Sigmoid colon (tissue), 7 donors: ENCODE results near the gene TSPAN18. TPM values are rescaled to one million over a fixed set of nuclear protein-coding genes. Genes with fewer than 3 reads are reported as not detected.
"Not testable (repeated sequence)": the region's sequence is repeated elsewhere in the genome, so short reads cannot be mapped to it uniquely, and the experiment has no call there.

Source experiments
- DNase-seq: peaks from one replicate; pipeline ENCODE4 v3.0.0-alpha.2; 2019
- H3K27ac ChIP-seq, 4 donors: fragments of 200-600 bp; sonication (generic); one replicate each; pipeline ENCODE4 v1.5.1; 2016 to 2019; ENCODE audit warnings: mild to moderate bottlenecking in 1 of 4
- H3K27me3 ChIP-seq, 3 donors: fragments of 200-600 bp; sonication (generic); one replicate each; pipeline ENCODE4 v1.5.1; 2019; ENCODE audit warnings: mild to moderate bottlenecking in 1 of 3
- H3K36me3 ChIP-seq, 4 donors: fragments of 200-600 bp; sonication (generic); one replicate each; pipeline ENCODE4 v1.5.1; 2016 to 2019
- H3K4me1 ChIP-seq, 4 donors: fragments of 200-600 bp; sonication (generic); one replicate each; pipeline ENCODE4 v1.5.1; 2017 to 2019
- H3K4me3 ChIP-seq, 4 donors: fragments of 200-600 bp; sonication (generic); one replicate each; pipeline ENCODE4 v1.5.1; 2017 to 2019; ENCODE audit warnings: mild to moderate bottlenecking in 2 of 4, moderate library complexity in 1 of 4
- H3K9me3 ChIP-seq, 4 donors: fragments of 200-600 bp in 3 of 4; sonication (generic) in 3 of 4; one replicate each; pipeline versions ENCODE4 v1.5.1 to v1.6.1; 2013 to 2019
- EP300 ChIP-seq, 4 donors: sonication (generic); formaldehyde crosslinking; IDR thresholded peaks; one replicate each; pipeline ENCODE4 v1.6.1; 2017; ENCODE audit warnings: antibody characterized with exemption in 4 of 4
- POLR2A ChIP-seq, 2 donors: fragments of 450-650 bp; IDR thresholded peaks; one replicate each; pipeline ENCODE4 v1.6.1; 2016; ENCODE audit warnings: antibody characterized with exemption in 2 of 2, mild to moderate bottlenecking in 2 of 2, moderate library complexity in 2 of 2
- POLR2AphosphoS5 ChIP-seq, 4 donors: sonication (generic); formaldehyde crosslinking; IDR thresholded peaks; one replicate each; pipeline ENCODE4 v1.6.1; 2017; ENCODE audit warnings: antibody characterized with exemption in 4 of 4
- WGBS, 2 donors: extraction: QIAGEN DNeasy Blood & Tissue Kit; methylation state at CpG; one replicate each; pipeline ENCODE4 v1.1.7; 2013; 5-methylcytosine and 5-hydroxymethylcytosine counted together
- intact Hi-C: fragments of 100-400 bp; cut with DNase I; formaldehyde crosslinking; loops from one replicate; pipeline ENCODE4 v1.15.1; 2023
- polyA plus RNA-seq, 3 donors: library from polyadenylated mRNA; stranded (reverse); fragments of 200-250 nt; gene quantifications; one replicate each; pipeline ENCODE4 v1.2.3, GENCODE V29; 2013
- total RNA-seq, 4 donors: library from RNA; depleted of rRNA; stranded (reverse); fragments of >200 nt; gene quantifications; one replicate each; pipeline ENCODE4 v1.1.0, GENCODE V29; 2016
- TF ChIP-seq, protein P1 (sequence below), 4 experiments: fragments of 450-650 bp in 3 of 4; fragments of 200-600 bp in 1 of 4; IDR thresholded peaks; one replicate each; pipeline ENCODE4 v1.5.1; 2016 to 2019; ENCODE audit warnings: antibody characterized with exemption in 4 of 4, mild to moderate bottlenecking in 3 of 4, moderate library complexity in 2 of 4
- donor health status: healthy with polysubstance abuse.
- donor health status: Bipolar disorder and iron deficiency.
- donor health status: healthy.

TSPAN18 gene
- total and polyA plus RNA-seq, 7 donors, result 0.23 to 75.3 (median 13.8) TPM

- no peaks in the 10 kb centered on the region for H3K27me3 ChIP-seq
- intact Hi-C loops, result loop anchor here (5.0 kb wide), 1 partner anchor 91 kb away; no protein-coding TSS in a partner anchor
- H3K4me1 ChIP-seq, result peaks cover 0 to 62% (median 43%) of the 10 kb centered on the region in 4 donors
- no peak overlapping the region for H3K4me3 ChIP-seq
- TF ChIP-seq EP300 (IDR thresholded peaks at IDR 0.05) (no peak), POLR2A (IDR thresholded peaks at IDR 0.05) (no peak), POLR2AphosphoS5 (IDR thresholded peaks at IDR 0.05) (no peak)
- TF ChIP-seq, protein P1, sequence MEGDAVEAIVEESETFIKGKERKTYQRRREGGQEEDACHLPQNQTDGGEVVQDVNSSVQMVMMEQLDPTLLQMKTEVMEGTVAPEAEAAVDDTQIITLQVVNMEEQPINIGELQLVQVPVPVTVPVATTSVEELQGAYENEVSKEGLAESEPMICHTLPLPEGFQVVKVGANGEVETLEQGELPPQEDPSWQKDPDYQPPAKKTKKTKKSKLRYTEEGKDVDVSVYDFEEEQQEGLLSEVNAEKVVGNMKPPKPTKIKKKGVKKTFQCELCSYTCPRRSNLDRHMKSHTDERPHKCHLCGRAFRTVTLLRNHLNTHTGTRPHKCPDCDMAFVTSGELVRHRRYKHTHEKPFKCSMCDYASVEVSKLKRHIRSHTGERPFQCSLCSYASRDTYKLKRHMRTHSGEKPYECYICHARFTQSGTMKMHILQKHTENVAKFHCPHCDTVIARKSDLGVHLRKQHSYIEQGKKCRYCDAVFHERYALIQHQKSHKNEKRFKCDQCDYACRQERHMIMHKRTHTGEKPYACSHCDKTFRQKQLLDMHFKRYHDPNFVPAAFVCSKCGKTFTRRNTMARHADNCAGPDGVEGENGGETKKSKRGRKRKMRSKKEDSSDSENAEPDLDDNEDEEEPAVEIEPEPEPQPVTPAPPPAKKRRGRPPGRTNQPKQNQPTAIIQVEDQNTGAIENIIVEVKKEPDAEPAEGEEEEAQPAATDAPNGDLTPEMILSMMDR (IDR thresholded peaks at IDR 0.05), result no peak
- no peaks in the 10 kb centered on the region for H3K9me3 ChIP-seq
- H3K27ac ChIP-seq, result peak overlapping the region; percentile 58 to 77 (median 71)
- no peaks in the 10 kb centered on the region for H3K36me3 ChIP-seq
- 92% methylated on average over 6 of the region's 6 CpGs for WGBS, 2 donors
- no peak for DNase-seq
These were observed 141.3 kb downstream of the TSPAN18 start for GRCh38 chr11:44868021-44868420.

GRCh38 chr11:44868455-44869421, 142.0 kb downstream of the TSPAN18 start:
- Histone ChIP-seq H3K27me3 (no peaks in the 10 kb centered on the region), H3K27ac (peak overlapping the region; percentile 58 to 77 (median 71)), H3K4me3 (no peak overlapping the region), H3K9me3 (no peaks in the 10 kb centered on the region), H3K36me3 (no peaks in the 10 kb centered on the region), H3K4me1 (peaks cover 0 to 56% (median 36%) of the 10 kb centered on the region in 4 donors)
- 90 to 91% methylated on average over 14 of the region's 14 CpGs for WGBS, 2 donors
- DNase-seq, result peak; percentile 76
- intact Hi-C loops, result loop anchor here (5.0 kb wide), 1 partner anchor 91 kb away; no protein-coding TSS in a partner anchor
- TF ChIP-seq EP300 (IDR thresholded peaks at IDR 0.05), result no peak
- TF ChIP-seq POLR2A (IDR thresholded peaks at IDR 0.05), result no peak
- TF ChIP-seq, protein P1 (IDR thresholded peaks at IDR 0.05), result no peak
- peak in 1 of 4 donors; percentile 20 for TF ChIP-seq POLR2AphosphoS5 (IDR thresholded peaks at IDR 0.05)

GRCh38 chr11:44870181-44870580, 143.4 kb downstream of the TSPAN18 start:
- peaks cover 0 to 46% (median 35%) of the 10 kb centered on the region in 4 donors for H3K4me1 ChIP-seq
- TF ChIP-seq, protein P1 (IDR thresholded peaks at IDR 0.05), result no peak
- TF ChIP-seq EP300 (IDR thresholded peaks at IDR 0.05), result no peak
- no peak for TF ChIP-seq POLR2AphosphoS5 (IDR thresholded peaks at IDR 0.05)
- no peak for TF ChIP-seq POLR2A (IDR thresholded peaks at IDR 0.05)
- H3K27me3 ChIP-seq, result no peaks in the 10 kb centered on the region
- no peak overlapping the region for H3K4me3 ChIP-seq
- peak overlapping the region; percentile 58 to 77 (median 71) for H3K27ac ChIP-seq
- no peak for DNase-seq
- no peaks in the 10 kb centered on the region for H3K36me3 ChIP-seq
- no peaks in the 10 kb centered on the region for H3K9me3 ChIP-seq
- intact Hi-C loops, result no loop called here
- 72 to 76% methylated on average over 3 of the region's 3 CpGs for WGBS, 2 donors

GRCh38 chr11:44870615-44871176, 143.9 kb downstream of the TSPAN18 start:
- no peak for TF ChIP-seq EP300 (IDR thresholded peaks at IDR 0.05)
- TF ChIP-seq POLR2AphosphoS5 (IDR thresholded peaks at IDR 0.05), result no peak
- TF ChIP-seq, protein P1 (IDR thresholded peaks at IDR 0.05), result no peak
- no peak for TF ChIP-seq POLR2A (IDR thresholded peaks at IDR 0.05)
- Histone ChIP-seq H3K9me3 (no peaks in the 10 kb centered on the region), H3K27me3 (no peaks in the 10 kb centered on the region), H3K27ac (peak overlapping the region; percentile 58 to 77 (median 71)), H3K4me1 (peaks cover 0 to 42% (median 33%) of the 10 kb centered on the region in 4 donors), H3K4me3 (no peak overlapping the region), H3K36me3 (no peaks in the 10 kb centered on the region)
- DNase-seq, result no peak
- intact Hi-C loops, result no loop called here
- WGBS, 2 donors, result 79 to 84% methylated on average over 2 of the region's 2 CpGs

DNA sequence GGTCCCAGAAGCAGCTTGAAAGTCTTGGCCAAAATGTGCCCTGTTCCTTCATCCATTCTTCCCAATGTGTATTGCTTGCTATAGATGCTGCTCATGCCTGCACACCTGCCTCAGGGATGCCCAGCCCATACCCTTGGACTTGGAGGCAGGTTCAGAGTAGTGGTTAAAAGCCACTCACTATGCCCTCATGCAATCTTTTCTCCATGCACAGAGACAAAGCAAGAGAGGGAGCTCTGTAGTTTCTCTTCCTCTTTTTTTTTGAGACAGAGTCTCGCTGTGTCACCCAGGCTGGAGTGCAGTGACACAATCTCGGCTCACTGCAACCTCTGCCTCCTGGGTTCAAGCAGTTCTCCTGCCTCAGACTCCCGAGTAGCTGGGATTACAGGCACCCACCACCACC, 144.9 kb downstream of the TSPAN18 start:
- peaks cover 0 to 37% (median 23%) of the 10 kb centered on the region in 4 donors for H3K4me1 ChIP-seq
- DNase-seq, H3K27me3 ChIP-seq, H3K36me3 ChIP-seq, H3K4me3 ChIP-seq, H3K27ac ChIP-seq, H3K9me3 ChIP-seq, intact Hi-C loops: not testable (repeated sequence)
- 60 to 84% methylated on average over 3 of the region's 3 CpGs for WGBS, 2 donors
